SKM-1 treated with dmso at 0.1 percent for 144 hours (cell line): ENCODE results near the gene CAND2.

Experiments used
- DNase-seq: peaks from one replicate; lab custom pipeline; 2025; ENCODE audit not compliant: unreplicated experiment; lab: John Stamatoyannopoulos, UW

CAND2 gene

GRCh38 chr3:12799525-12800440 is 3.3 kb downstream of the CAND2 start:
- no peak for DNase-seq

DNA sequence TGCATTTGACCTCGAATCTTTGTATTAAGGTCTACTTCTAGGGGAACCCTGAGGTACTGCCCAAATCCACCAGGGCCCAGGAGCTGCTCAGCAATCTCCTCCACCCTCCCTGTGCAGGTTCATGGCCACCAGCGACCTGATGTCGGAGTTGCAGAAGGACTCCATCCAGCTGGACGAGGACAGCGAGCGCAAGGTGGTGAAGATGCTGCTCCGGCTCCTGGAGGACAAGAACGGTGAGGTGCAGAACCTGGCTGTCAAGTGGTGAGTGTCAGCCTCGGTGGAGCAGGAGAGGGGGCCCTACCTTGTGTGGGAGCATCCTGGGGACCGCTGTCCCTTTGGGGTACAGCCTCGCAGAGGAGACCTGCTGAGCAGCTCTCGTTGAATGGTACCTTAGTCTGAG is 6.9 kb downstream of the CAND2 start:
- DNase-seq: no peak

GRCh38 chr3:12807066-12807465 is 10.6 kb downstream of the CAND2 start:
- DNase-seq: no peak

DNA sequence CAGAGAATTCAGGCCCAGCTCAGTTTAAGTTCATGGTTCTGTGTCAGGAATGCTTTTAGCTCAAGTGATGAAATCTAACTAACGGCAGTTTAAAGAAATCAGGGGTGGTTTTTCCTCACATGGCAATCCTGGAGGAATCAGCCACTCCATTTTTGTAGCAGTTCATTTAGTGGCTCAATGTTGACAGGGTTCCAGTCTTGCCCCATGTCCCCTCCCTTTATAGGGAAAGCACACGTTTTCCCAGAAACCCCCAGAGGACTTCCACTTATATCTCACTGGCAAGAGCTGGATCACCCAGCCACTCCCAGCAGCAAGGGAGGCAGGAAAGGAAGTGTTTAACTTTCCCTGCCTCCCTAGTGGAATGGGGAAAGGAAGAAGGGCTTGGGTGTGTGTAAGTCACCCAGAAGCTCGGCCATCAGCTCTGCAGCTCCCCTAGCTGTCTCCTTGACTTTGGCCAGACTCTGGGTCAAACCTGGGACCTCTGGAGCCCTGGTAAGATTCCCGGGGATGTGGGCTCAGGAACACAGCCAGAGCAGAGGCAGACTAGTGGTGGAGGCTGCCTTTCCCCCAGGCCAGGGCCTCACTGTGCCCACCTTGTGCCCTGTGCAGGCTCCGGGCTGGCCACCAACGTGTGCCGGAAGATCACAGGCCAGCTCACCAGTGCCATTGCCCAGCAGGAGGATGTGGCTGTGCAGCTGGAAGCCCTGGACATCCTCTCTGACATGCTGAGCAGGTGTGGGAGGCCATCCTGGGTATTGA is 11.3 kb downstream of the CAND2 start:
- DNase-seq: no peak

DNA sequence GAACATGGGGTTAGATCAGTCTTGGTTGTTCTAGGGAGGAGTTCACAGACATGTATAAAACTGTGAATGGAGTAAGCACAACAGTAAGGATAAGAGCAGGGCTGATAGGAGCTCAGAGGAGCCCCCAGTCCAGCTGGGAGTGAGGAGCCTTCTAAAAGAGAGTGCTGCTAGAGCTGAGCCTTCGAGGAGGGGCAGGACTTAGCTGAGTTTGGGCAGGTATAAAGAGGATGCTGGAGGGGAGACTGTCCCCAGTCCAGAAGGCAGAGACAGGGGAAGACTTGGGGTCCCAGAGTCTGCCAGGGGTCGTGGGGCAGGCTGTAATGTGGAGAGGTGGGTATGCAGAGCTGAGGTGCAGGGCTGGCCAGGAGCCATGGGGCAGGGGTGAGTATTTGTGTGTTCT is 12.1 kb downstream of the CAND2 start:
- no peak for DNase-seq

DNA sequence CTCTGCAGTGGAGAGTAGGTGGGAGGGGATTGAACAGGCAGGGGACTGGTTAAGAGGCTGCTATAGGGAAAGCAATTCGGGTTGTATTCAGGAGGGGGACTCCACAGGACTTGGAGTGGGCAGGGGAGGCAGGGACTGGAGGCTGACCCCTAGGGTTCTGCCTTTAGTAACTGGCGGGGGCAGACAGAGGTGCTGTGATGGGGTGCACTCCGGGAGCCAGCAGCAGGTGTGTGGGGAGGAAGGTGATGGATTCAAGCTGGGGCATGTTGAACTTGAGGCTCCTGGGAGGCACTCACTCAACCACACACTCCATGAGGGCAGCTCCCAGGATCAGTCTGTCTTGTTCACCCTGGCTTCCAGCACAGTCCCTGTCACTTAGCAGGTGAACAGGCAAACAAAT is 12.5 kb downstream of the CAND2 start:
- no peak for DNase-seq

DNA sequence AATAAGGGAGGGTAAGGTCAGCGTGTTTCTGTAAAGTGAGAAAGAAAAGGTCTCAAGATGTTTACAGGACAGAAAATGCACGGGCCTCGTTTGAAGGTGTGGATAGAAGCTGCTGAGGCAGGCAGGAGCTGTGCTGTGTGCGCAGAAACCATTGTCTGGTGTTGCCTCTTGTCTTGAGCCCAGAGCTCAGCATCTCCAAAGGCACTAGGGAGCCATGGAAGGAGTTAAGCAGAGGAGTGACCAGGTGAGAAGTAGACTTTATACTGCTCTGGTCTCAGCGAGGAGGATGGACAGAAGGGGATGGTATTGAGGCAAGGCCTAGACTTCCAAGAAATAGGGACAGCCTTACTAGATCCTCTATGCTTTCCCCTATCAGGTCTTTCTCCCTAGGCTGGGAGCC is 13.0 kb downstream of the CAND2 start:
- no peak for DNase-seq

DNA sequence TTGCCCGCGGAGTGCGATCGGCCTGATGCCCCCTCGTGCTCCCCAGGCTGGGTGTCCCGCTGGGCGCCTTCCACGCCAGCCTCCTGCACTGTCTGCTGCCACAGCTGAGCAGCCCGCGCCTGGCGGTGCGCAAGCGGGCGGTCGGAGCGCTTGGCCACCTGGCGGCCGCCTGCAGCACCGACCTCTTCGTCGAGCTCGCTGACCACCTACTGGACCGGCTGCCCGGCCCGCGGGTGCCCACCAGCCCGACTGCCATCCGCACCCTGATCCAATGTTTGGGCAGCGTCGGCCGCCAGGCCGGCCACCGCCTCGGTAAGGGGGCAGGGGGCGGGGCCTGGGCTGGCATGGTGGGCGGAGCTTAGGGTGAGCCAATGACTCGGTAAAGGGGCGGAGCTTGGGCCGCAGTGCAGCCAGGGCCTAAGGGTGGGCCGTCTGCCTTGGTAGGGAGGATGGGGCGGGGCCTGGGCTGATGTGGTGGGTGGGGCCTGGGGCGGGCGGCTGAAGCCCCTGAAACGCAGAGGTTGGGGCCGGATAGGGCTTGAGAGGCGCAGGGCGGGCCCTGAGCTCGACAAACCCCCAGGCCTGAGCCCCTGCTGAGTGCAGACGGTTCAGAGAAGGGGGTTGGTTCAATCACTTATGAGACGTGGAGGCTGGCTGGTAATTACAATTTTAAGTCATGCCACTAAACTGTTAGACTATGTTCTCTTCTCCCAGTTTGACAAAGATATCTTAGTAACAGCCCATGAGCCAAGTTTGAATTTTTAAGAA is 13.7 kb downstream of the CAND2 start:
- DNase-seq: peak; percentile 90

- DNase-seq: no peak
Measured at GRCh38 chr3:12810961-12811360, 14.5 kb downstream of the CAND2 start.

DNA sequence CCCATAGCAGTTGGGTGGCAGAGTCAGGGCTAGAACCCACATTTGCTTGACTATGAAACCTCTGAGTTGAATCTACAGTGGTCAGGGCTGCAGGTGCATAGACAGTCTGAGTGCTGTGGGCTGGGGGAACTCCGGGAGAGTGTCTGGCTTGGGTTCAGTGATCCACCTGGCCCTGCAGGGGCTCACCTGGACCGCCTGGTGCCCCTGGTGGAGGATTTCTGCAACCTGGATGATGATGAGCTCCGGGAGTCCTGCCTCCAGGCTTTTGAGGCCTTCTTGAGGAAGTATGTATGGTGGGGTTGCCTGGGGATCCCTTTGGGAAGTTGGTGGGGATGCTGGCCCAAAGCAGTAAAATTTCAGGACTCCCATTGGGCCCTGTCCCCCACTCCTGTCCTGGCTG is 16.3 kb downstream of the CAND2 start:
- no peak for DNase-seq

- DNase-seq: no peak
Measured at GRCh38 chr3:12813967-12814366, 17.5 kb downstream of the CAND2 start.

DNA sequence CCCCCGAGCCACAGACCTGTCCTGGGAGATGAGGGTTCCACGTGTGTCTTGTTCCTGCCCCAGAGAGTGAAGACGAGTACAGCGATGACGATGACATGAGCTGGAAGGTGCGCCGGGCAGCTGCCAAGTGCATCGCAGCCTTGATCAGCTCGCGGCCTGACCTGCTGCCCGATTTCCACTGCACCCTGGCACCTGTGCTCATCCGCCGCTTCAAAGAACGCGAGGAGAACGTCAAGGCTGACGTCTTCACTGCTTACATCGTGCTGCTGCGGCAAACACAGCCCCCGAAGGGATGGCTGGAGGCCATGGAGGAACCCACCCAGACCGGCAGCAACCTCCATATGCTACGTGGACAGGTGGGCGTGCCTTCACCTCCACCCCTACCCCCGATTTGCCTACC is 18.6 kb downstream of the CAND2 start:
- DNase-seq: no peak

DNA sequence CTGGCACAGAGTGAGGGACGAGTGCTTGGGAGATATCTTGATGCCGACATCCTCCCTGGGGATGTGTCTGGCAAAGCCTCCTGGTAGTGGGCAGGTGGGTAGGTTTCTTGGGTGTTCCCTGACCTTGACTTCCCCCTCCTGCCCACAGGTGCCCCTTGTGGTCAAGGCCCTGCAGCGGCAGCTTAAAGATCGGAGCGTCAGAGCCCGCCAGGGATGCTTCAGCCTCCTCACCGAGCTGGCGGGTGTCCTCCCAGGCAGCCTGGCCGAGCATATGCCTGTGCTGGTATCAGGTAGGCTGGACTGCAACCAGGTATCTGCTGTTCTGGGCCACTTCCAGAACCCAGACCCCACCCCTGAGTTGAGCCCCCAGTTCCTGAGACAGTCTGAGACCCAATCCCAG is 19.2 kb downstream of the CAND2 start:
- no peak for DNase-seq

- DNase-seq: no peak
Measured at GRCh38 chr3:12816521-12817342, 20.3 kb downstream of the CAND2 start.

GRCh38 chr3:12817343-12817710 is 20.8 kb downstream of the CAND2 start:
- DNase-seq: no peak

DNA sequence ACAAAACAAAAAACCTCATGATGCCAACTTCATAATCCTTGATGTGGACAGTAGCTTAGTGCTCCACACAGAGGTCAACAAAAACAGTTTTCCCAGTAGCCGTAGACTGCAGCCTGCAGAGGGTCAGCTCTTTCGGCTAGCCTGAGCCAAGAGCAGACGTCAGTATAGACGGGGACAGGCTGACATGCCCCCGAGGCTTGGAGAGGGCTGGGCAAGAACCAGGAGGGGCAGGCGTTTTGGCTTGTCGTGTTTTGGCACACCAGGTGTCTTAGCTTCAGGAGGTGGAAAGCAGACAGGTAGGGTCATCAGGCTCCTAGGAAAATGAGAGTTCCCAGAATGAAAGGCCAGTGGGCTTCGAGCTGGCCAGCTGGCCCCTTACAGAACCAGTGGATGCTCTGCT is 21.8 kb downstream of the CAND2 start:
- no peak for DNase-seq

DNA sequence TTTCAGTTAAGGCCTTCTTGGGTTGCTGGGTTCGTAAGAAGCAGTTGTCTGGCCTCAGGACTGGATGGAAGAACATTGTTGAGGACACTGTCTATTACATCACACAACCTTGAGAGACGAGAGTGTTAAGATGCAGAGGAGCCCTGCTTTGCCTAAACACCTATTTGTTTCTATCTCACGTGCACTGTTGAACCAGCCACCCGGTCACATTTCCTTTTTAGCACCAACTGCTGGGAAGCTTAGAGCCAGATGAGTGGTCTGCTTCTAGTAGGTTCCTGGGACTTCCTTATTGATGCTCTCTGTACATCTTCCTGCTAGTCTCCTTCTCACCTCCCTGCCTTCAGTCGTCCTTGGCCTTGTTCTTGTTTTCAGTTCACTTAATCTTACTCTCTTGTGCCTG is 22.3 kb downstream of the CAND2 start:
- DNase-seq: no peak

- peak; percentile 49 for DNase-seq
Measured at GRCh38 chr3:12822725-12823373, 26.4 kb downstream of the CAND2 start.

GRCh38 chr3:12824299-12824698 is 27.8 kb downstream of the CAND2 start:
- DNase-seq: no peak

DNA sequence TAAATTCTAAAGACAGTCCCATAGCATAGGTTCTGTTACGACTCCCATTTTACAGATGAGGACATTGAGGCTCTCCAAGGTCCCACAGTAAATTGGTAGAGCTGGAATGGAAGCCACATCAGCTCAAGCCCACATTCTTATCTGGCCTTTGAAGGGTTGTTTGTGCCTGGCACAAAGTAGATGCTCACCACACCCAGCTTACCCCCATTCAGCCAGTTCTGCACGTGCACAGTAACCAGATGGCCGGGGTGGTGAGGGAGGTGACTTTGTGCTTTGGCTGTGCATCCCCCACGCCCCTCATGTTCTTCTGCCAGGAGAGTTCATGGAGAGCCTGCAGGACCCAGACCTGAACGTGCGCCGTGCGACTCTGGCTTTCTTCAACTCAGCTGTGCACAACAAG is 28.7 kb downstream of the CAND2 start:
- no peak for DNase-seq
